K562 (cell line): ENCODE results near the gene LST1. TPM values are rescaled to one million over a fixed set of nuclear protein-coding genes. Genes with fewer than 3 reads are reported as not detected.
A peak's percentile ranks its signal among the peaks of the same experiment; 100 is the strongest.

Experiments
- ATAC-seq: fragments of 200-7000 bp; cut with Tn5 transposase; 3 replicates; pipeline ENCODE4 v1.9.1; 2020; ENCODE audit warnings: moderate library complexity
- BruUV-seq: library from RNA; stranded (reverse); fragments of 400-500 nt; replicated peaks from 2 replicates; lab custom pipeline; 2021; lab: Mats Ljungman, UMichigan
- CTCF ChIA-PET: fragments of 300-600 bp; formaldehyde crosslinking; extraction: SDS; loops from one replicate; lab custom pipeline; 2021; ENCODE audit warnings: low intra/inter-chr PET ratio; lab: Yijun Ruan, JAX
- POLR2A ChIA-PET: fragments of 300-600, 350-650 bp; sonication (Branson Sonifier 250); formaldehyde crosslinking; extraction: SDS; loops from one replicate; lab custom pipeline; 2021; ENCODE audit warnings: antibody characterized with exemption, inconsistent platforms; lab: Yijun Ruan, JAX
- DNase-seq, 4 experiments: peaks; one replicate each; pipeline versions ENCODE4 v3.0.0 to v3.0.0-alpha.2; 2011 to 2018; ENCODE audit warnings: low spot score in 3 of 4, mixed read lengths in 3 of 4; ENCODE audit errors: extremely low read depth in 1 of 4
- FAIRE-seq: peaks from 2 replicates; lab custom pipeline; 2011; peaks lifted over from hg19 to GRCh38; lab: Jason Lieb, UNC
- H2AFZ ChIP-seq: 2 replicates; pipeline ENCODE4 v1.6.0; 2011; ENCODE audit warnings: low read depth, low read length, control low read depth, inconsistent platforms
- H3K27ac ChIP-seq: fragments of 200-600 bp; 3 replicates; pipeline ENCODE4 v1.8.0; 2011; ENCODE audit warnings: low read depth, mild to moderate bottlenecking, control low read depth, inconsistent platforms, low read length, moderate library complexity, mixed read lengths; ENCODE audit errors: extremely low read depth
- H3K27me3 ChIP-seq, 2 experiments: fragments of 300-600 bp in 1 of 2; 2 replicates in 1 of 2; 3 replicates in 1 of 2; pipeline versions ENCODE4 v1.6.0 to v1.8.0; 2011; ENCODE audit warnings: inconsistent platforms in 2 of 2, low read length in 2 of 2, mild to moderate bottlenecking in 1 of 2, mixed read lengths in 1 of 2, moderate library complexity in 1 of 2; ENCODE audit not compliant: control insufficient read depth in 2 of 2, insufficient read depth in 2 of 2
- H3K36me3 ChIP-seq: fragments of 300-600 bp; 3 replicates; pipeline ENCODE4 v1.8.0; 2011; ENCODE audit warnings: mild to moderate bottlenecking, low read length, inconsistent platforms; ENCODE audit not compliant: control insufficient read depth, insufficient read depth
- H3K4me1 ChIP-seq, 2 experiments: fragments of 200-600 bp in 1 of 2; replicated peaks in 1 of 2; 2 replicates in 1 of 2; 3 replicates in 1 of 2; pipeline versions ENCODE4 v1.5.1 to v1.8.0; 2011; ENCODE audit warnings: inconsistent platforms in 2 of 2, low read length in 2 of 2, mild to moderate bottlenecking in 1 of 2, mixed read lengths in 1 of 2, moderate library complexity in 1 of 2; ENCODE audit not compliant: control insufficient read depth in 2 of 2, insufficient read depth in 2 of 2
- H3K4me2 ChIP-seq: 2 replicates; pipeline ENCODE4 v1.6.1; 2011; ENCODE audit warnings: low read length, control low read depth, inconsistent platforms, mixed read lengths; ENCODE audit not compliant: insufficient read depth
- H3K4me3 ChIP-seq: fragments of 200-600 bp; sonication (generic), shearing (Covaris generic); 2 replicates; pipeline ENCODE4 v1.5.1; 2016; ENCODE audit warnings: control low read depth, inconsistent platforms
- H3K79me2 ChIP-seq: fragments of 200-600 bp; 3 replicates; pipeline ENCODE4 v1.8.0; 2011; ENCODE audit warnings: low read length, inconsistent platforms; ENCODE audit not compliant: control insufficient read depth, insufficient read depth
- H3K9ac ChIP-seq, 2 experiments: 2 replicates each; pipeline versions ENCODE4 v1.6.0 to v1.6.1; 2011; ENCODE audit warnings: low read depth in 2 of 2, low read length in 2 of 2, control low read depth in 1 of 2, inconsistent platforms in 1 of 2, mild to moderate bottlenecking in 1 of 2, mixed read lengths in 1 of 2; ENCODE audit not compliant: insufficient read depth in 1 of 2
- H3K9me1 ChIP-seq: one replicate; pipeline ENCODE4 v1.6.0; 2011; ENCODE audit warnings: inconsistent platforms, mild to moderate bottlenecking, low read length, moderate library complexity; ENCODE audit not compliant: control insufficient read depth, insufficient read depth
- H3K9me3 ChIP-seq: replicated peaks from 2 replicates; pipeline ENCODE4 v1.5.1; 2011; ENCODE audit warnings: low read depth, low read length, inconsistent platforms; ENCODE audit not compliant: control insufficient read depth, insufficient read depth
- H4K20me1 ChIP-seq: replicated peaks from 2 replicates; pipeline ENCODE4 v1.6.1; 2011; ENCODE audit warnings: low read length, inconsistent platforms, mixed read lengths; ENCODE audit not compliant: control insufficient read depth, insufficient read depth
- GABPB1 ChIP-seq: sonication (generic); formaldehyde crosslinking; IDR thresholded peaks from 2 replicates; pipeline ENCODE4 v1.8.0; 2022; ENCODE audit warnings: mild to moderate bottlenecking, missing genetic modification reagents
- ZKSCAN1 ChIP-seq: fragments of 150-350 bp; IDR thresholded peaks from 2 replicates; pipeline ENCODE4 v1.6.1; 2016; ENCODE audit warnings: low read depth, low read length
- WGBS: fragments of 100-300 bp; shearing (Covaris generic); methylation state at CpG from one replicate; pipeline ENCODE4 v1.1.6; 2016; ENCODE audit warnings: low coverage, mixed read lengths; ENCODE audit not compliant: insufficient coverage; ENCODE audit errors: missing lambda C conversion rate; 5-methylcytosine and 5-hydroxymethylcytosine counted together
- in situ Hi-C: fragments of 300-500 bp; cut with MboI; formaldehyde crosslinking; loops from 4 replicates; pipeline ENCODE4 v1.15.0; 2018; ENCODE audit warnings: inconsistent platforms, mixed read lengths
- intact Hi-C: fragments of 100-400 bp; cut with micrococcal nuclease; formaldehyde crosslinking; loops from 2 replicates; pipeline ENCODE4 v1.14.2; 2022
- polyA plus RNA-seq, 8 experiments: library from polyadenylated mRNA; depleted of rRNA in 4 of 8; stranded (reverse) in 5 of 8; unstranded in 3 of 8; fragments of >200 nt; fragmentation: Nextera tagmentation in 2 of 8; fragmentation: Illumina TruSeq in 1 of 8; extraction: Ambion mirVana in 2 of 8; extraction: Trizol in 1 of 8; gene quantifications; 2 replicates each; pipeline versions ENCODE4 v1.2.1 to v1.2.3, GENCODE V29; 2011 to 2014; ENCODE audit warnings: inconsistent platforms in 1 of 8, missing spikeins in 1 of 8
- total RNA-seq, 7 experiments: library from RNA; depleted of rRNA in 6 of 7; stranded (reverse); fragments of >200 nt in 6 of 7; fragmentation: Illumina TruSeq in 2 of 7; extraction: Trizol in 2 of 7; gene quantifications; 2 replicates each; pipeline versions ENCODE4 v1.2.1 to v1.2.3, GENCODE V29; 2011 to 2021; ENCODE audit warnings: low replicate concordance in 1 of 7
- TF ChIP-seq, protein P1 (sequence below): sonication (generic); formaldehyde crosslinking; IDR thresholded peaks from 2 replicates; pipeline ENCODE4 v1.8.0; 2023; ENCODE audit warnings: missing genetic modification reagents, mild to moderate bottlenecking, borderline replicate concordance
- TF ChIP-seq, protein P2 (sequence below): fragments of 450-650 bp; IDR thresholded peaks from 2 replicates; pipeline ENCODE4 v1.7.1; 2018; ENCODE audit warnings: mild to moderate bottlenecking, low read depth; ENCODE audit not compliant: partially characterized antibody

LST1 gene
- total and polyA plus RNA-seq, 9 of the 15 experiments (the other 6 are each of a cell fraction or from before 2014, with no cell fraction given): 0.82 to 7.8 (median 1.7) TPM

DNA sequence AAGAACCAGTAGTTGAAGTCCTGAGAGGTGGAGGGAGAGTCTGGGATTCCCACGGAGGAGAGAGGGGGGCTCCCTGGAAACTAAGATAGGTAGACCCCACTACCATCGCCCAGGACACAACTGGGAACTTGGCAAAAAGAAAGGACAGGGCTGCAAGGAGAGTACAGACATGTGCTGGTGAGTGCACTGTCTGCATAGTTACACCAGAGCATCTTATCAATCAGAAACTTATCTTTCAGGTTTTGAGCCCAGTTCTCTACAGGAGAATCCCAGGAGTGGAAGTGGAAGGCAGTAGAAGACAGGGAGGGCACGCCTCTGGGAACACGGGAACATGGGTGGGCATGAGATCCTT is 26.5 kb upstream of the LST1 start:
- in situ Hi-C loops: no loop called here
- BruUV-seq: no TSS peak
- Histone ChIP-seq H3K4me2 (peak overlapping the region; percentile 17), H3K9me3 (no peaks in the 10 kb centered on the region), H3K4me1 (peaks cover 47 to 64% of the 10 kb centered on the region in 2 experiments), H2AFZ (no peak overlapping the region), H3K9ac (peak overlapping the region; percentile 6 to 77; a peak in 2 of 4 replicates), H3K4me3 (no peak overlapping the region), H3K27me3 (no peaks in the 10 kb centered on the region), H3K9me1 (peaks cover 6% of the 10 kb centered on the region), H4K20me1 (no peaks in the 10 kb centered on the region), H3K36me3 (peaks cover 51% of the 10 kb centered on the region)
- WGBS: 20% methylated on average over 4 of the region's 4 CpGs
- CTCF ChIA-PET: interaction anchor here (0.5 kb wide), 1 partner anchor 22 kb away, joined by 3 read pairs; no protein-coding TSS in a partner anchor
- peak; percentile 29 for ATAC-seq
- intact Hi-C loops: no loop called here
- POLR2A ChIA-PET: interaction anchor here (0.7 to 5.8 kb wide), 12 partner anchors 9 to 239 kb away, joined by 3 to 38 read pairs (median 4); partner anchors contain the start of genes ATP6V1G2, DDX39B, NFKBIL1 and PRRC2A
- no peak for TF ChIP-seq ZKSCAN1
- TF ChIP-seq, protein P1, sequence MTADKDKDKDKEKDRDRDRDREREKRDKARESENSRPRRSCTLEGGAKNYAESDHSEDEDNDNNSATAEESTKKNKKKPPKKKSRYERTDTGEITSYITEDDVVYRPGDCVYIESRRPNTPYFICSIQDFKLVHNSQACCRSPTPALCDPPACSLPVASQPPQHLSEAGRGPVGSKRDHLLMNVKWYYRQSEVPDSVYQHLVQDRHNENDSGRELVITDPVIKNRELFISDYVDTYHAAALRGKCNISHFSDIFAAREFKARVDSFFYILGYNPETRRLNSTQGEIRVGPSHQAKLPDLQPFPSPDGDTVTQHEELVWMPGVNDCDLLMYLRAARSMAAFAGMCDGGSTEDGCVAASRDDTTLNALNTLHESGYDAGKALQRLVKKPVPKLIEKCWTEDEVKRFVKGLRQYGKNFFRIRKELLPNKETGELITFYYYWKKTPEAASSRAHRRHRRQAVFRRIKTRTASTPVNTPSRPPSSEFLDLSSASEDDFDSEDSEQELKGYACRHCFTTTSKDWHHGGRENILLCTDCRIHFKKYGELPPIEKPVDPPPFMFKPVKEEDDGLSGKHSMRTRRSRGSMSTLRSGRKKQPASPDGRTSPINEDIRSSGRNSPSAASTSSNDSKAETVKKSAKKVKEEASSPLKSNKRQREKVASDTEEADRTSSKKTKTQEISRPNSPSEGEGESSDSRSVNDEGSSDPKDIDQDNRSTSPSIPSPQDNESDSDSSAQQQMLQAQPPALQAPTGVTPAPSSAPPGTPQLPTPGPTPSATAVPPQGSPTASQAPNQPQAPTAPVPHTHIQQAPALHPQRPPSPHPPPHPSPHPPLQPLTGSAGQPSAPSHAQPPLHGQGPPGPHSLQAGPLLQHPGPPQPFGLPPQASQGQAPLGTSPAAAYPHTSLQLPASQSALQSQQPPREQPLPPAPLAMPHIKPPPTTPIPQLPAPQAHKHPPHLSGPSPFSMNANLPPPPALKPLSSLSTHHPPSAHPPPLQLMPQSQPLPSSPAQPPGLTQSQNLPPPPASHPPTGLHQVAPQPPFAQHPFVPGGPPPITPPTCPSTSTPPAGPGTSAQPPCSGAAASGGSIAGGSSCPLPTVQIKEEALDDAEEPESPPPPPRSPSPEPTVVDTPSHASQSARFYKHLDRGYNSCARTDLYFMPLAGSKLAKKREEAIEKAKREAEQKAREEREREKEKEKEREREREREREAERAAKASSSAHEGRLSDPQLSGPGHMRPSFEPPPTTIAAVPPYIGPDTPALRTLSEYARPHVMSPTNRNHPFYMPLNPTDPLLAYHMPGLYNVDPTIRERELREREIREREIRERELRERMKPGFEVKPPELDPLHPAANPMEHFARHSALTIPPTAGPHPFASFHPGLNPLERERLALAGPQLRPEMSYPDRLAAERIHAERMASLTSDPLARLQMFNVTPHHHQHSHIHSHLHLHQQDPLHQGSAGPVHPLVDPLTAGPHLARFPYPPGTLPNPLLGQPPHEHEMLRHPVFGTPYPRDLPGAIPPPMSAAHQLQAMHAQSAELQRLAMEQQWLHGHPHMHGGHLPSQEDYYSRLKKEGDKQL (CRISPR knock-in tag): 0 out of 2 replicates have a peak, but pooled peaks have one; percentile 48
- 0 out of 2 replicates have a peak, but pooled peaks have one; percentile 6 for TF ChIP-seq GABPB1 (CRISPR knock-in tag)
- TF ChIP-seq, protein P2, sequence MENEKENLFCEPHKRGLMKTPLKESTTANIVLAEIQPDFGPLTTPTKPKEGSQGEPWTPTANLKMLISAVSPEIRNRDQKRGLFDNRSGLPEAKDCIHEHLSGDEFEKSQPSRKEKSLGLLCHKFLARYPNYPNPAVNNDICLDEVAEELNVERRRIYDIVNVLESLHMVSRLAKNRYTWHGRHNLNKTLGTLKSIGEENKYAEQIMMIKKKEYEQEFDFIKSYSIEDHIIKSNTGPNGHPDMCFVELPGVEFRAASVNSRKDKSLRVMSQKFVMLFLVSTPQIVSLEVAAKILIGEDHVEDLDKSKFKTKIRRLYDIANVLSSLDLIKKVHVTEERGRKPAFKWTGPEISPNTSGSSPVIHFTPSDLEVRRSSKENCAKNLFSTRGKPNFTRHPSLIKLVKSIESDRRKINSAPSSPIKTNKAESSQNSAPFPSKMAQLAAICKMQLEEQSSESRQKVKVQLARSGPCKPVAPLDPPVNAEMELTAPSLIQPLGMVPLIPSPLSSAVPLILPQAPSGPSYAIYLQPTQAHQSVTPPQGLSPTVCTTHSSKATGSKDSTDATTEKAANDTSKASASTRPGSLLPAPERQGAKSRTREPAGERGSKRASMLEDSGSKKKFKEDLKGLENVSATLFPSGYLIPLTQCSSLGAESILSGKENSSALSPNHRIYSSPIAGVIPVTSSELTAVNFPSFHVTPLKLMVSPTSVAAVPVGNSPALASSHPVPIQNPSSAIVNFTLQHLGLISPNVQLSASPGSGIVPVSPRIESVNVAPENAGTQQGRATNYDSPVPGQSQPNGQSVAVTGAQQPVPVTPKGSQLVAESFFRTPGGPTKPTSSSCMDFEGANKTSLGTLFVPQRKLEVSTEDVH: peak; percentile 41
- TF ChIP-seq, all 486 proteins: peak for 3
- no peak for DNase-seq
- no peaks in the 10 kb centered on the region for H3K79me2 ChIP-seq
- FAIRE-seq: peak; percentile 77
- H3K27ac ChIP-seq: peak overlapping the region; percentile 41
